Stimulated activated CD4-positive, alpha-beta T cell treated with anti-CD3 and anti-CD28 coated beads, Interleukin-12 subunit alpha, Interleukin-12 subunit beta, amount 100 ng/mL, for 4 hours (primary cell): Measurements from ENCODE around the gene KCNJ11.
"Not testable (repeated sequence)": the region's sequence is repeated elsewhere in the genome, so short reads cannot be mapped to it uniquely, and the experiment has no call there.

ENCODE experiments used
- DNase-seq: peaks from one replicate; pipeline ENCODE4 v3.0.0-alpha.2; 2020

KCNJ11 gene

GRCh38 chr11:17388609-17389210, at the start of gene KCNJ11:
Gene KCNJ11 (minus strand): TSS chr11:17388659. CDS start chr11:17388091, 568 bp downstream.
- DNase-seq = no peak

GRCh38 chr11:17437366-17437765, 48.9 kb upstream of the KCNJ11 start:
- no peak for DNase-seq

- DNase-seq = no peak
Measured at GRCh38 chr11:17434108-17434507, 45.6 kb upstream of the KCNJ11 start.

- DNase-seq = no peak
Measured at GRCh38 chr11:17432002-17432401, 43.5 kb upstream of the KCNJ11 start.

- DNase-seq = no peak
Measured at GRCh38 chr11:17431139-17431538, 42.7 kb upstream of the KCNJ11 start.

GRCh38 chr11:17430616-17431015, 42.2 kb upstream of the KCNJ11 start:
- DNase-seq = no peak

- DNase-seq = no peak
Measured at GRCh38 chr11:17428925-17429324, 40.5 kb upstream of the KCNJ11 start.

- DNase-seq = no peak
Measured at GRCh38 chr11:17428261-17428660, 39.8 kb upstream of the KCNJ11 start.

- DNase-seq = not testable (repeated sequence)
Measured at GRCh38 chr11:17426233-17426632, 37.8 kb upstream of the KCNJ11 start.

- DNase-seq = no peak
Measured at GRCh38 chr11:17423533-17424310, 35.3 kb upstream of the KCNJ11 start.

- no peak for DNase-seq
Measured at GRCh38 chr11:17421781-17422180, 33.3 kb upstream of the KCNJ11 start.

GRCh38 chr11:17418444-17419081, 30.1 kb upstream of the KCNJ11 start:
- no peak for DNase-seq

- DNase-seq = no peak
Measured at GRCh38 chr11:17416492-17416891, 28.0 kb upstream of the KCNJ11 start.

GRCh38 chr11:17415523-17416104, 27.2 kb upstream of the KCNJ11 start:
- DNase-seq = no peak

- no peak for DNase-seq
Measured at GRCh38 chr11:17414992-17415391, 26.5 kb upstream of the KCNJ11 start.

GRCh38 chr11:17414317-17414737, 25.9 kb upstream of the KCNJ11 start:
- DNase-seq = no peak

GRCh38 chr11:17413414-17414316, 25.2 kb upstream of the KCNJ11 start:
- no peak for DNase-seq

GRCh38 chr11:17412488-17413180, 24.2 kb upstream of the KCNJ11 start:
- DNase-seq = no peak

GRCh38 chr11:17411418-17411817, 23.0 kb upstream of the KCNJ11 start:
- no peak for DNase-seq

GRCh38 chr11:17410606-17411379, 22.3 kb upstream of the KCNJ11 start:
- DNase-seq = no peak

- DNase-seq = no peak
Measured at GRCh38 chr11:17408641-17409040, 20.2 kb upstream of the KCNJ11 start.
